Fibroblast of mammary gland (primary cell): Measurements from ENCODE around the gene OTUD7B.

Source experiments
- DNase-seq: peaks from one replicate; pipeline ENCODE4 v3.0.0-alpha.2; 2010; ENCODE audit warnings: low read depth
- H3K4me3 ChIP-seq: 2 replicates; pipeline ENCODE4 v1.5.1; 2011; ENCODE audit warnings: low read depth, mild to moderate bottlenecking, low read length, moderate library complexity; ENCODE audit not compliant: control insufficient read depth
- TF ChIP-seq, protein P1 (sequence below): conservative IDR thresholded peaks from 2 replicates; pipeline ENCODE4 v1.5.1; 2011; ENCODE audit warnings: low read depth, low read length, inconsistent platforms; ENCODE audit not compliant: control insufficient read depth, insufficient read depth

The OTUD7B gene

DNA sequence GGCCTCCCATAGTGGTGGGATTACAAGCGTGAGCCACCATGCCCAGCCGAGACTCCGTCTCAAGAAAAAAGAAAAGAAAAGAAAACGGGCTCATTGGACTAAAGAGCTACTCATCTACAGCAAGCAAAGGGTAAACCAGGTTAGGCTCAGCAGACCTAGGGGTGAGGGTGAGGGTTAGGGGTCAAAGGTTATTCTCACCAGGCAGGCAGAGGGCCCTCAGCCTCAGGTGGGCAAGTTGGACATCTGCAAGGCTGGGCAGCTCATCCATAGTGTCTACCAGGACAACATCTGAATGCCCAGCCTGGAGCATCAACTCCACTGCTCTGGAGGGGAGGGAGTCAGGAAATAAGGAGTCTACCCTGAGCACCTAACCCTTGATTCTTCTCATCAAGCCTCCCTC, 77.3 kb downstream of the OTUD7B start:
- TF ChIP-seq, protein P1, sequence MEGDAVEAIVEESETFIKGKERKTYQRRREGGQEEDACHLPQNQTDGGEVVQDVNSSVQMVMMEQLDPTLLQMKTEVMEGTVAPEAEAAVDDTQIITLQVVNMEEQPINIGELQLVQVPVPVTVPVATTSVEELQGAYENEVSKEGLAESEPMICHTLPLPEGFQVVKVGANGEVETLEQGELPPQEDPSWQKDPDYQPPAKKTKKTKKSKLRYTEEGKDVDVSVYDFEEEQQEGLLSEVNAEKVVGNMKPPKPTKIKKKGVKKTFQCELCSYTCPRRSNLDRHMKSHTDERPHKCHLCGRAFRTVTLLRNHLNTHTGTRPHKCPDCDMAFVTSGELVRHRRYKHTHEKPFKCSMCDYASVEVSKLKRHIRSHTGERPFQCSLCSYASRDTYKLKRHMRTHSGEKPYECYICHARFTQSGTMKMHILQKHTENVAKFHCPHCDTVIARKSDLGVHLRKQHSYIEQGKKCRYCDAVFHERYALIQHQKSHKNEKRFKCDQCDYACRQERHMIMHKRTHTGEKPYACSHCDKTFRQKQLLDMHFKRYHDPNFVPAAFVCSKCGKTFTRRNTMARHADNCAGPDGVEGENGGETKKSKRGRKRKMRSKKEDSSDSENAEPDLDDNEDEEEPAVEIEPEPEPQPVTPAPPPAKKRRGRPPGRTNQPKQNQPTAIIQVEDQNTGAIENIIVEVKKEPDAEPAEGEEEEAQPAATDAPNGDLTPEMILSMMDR: no peak
- H3K4me3 ChIP-seq: no peak overlapping the region
- no peak for DNase-seq

DNA sequence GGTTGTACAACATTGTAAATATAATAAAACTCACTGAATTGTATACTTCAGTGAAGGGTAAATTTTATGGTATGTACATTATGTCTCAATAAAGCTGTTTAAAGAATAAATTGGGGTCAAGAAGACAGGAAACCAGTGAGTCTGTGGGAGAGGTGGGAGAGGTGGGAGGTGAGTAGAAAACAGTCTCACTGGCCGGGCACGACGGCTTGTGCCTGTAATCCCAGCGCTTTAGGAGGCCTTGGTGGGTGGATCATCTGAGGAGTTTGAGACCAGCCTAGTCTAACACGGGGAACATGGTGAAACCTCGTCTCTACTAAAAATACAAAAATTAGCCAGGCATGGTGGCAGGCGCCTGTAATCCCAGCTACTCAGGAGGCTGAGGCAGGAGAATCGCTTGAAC, 78.1 kb downstream of the OTUD7B start:
- DNase-seq: no peak
- TF ChIP-seq, protein P1: no peak
- no peak overlapping the region for H3K4me3 ChIP-seq

DNA sequence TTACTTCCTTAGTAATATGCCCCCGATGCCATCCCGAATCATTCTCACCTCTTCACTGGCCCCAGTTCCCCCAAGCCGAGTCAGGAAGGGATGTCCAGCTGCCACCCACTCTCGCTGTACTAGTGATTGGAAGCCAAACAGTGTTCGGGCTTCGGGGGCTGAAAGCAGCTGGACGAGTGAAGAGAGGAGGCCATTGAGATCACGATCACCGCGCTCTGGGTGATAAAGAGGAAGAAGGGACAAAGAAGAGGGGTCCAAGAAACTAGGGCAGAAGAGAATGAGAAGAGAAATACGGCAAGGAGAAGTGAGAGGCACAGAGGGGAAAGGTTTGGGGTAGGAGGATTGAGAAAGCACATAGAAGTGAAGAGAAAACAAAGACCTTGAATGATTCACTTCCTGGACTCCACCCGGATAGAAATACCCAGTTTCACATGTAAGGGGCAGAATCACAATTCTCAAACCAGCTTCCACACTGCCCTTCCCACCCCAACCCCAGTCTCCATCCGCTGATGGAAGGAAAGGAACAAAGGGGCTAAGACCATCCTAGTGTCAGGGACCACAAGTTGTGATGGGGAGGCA, 79.2 kb downstream of the OTUD7B start:
- TF ChIP-seq, protein P1: no peak
- H3K4me3 ChIP-seq: no peak overlapping the region
- DNase-seq: peak; percentile 32

DNA sequence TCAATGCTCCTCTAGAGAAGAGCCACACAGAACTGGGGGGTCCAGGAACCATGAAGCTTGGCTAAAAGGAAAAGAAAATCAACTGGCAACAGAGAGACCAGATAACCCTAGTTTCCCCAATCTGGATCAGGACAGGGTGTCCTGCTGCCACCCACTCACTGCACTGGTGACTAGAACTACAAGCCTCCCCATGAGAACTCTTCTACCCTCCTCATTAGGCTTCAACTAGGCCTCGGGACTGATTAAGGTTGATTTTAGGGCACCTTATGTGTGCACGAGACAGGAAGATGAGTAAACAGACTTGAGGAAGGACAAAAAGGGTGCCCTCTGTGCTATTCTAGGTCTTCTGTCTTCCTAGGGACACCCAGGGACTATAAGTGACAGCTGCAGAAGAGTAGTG, 80.7 kb downstream of the OTUD7B start:
- DNase-seq: no peak
- TF ChIP-seq, protein P1: no peak
- no peak overlapping the region for H3K4me3 ChIP-seq

DNA sequence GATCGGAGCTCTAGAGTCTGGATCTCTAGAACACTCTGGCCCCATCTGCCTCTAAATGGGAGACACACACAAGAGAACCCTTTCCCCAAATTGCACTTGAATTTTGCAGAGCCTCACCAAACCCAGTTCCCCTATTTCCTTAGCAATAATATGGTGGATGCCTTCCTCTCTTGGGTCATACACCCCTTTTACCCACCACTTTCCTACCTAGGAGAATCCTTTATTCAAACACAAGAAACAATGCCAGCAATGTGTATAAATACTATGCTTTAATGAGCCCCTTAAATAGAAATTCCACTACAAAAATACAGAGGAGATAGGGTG, 82.2 kb downstream of the OTUD7B start:
- DNase-seq: no peak
- TF ChIP-seq, protein P1: no peak
- H3K4me3 ChIP-seq: peak overlapping the region; percentile 96

DNA sequence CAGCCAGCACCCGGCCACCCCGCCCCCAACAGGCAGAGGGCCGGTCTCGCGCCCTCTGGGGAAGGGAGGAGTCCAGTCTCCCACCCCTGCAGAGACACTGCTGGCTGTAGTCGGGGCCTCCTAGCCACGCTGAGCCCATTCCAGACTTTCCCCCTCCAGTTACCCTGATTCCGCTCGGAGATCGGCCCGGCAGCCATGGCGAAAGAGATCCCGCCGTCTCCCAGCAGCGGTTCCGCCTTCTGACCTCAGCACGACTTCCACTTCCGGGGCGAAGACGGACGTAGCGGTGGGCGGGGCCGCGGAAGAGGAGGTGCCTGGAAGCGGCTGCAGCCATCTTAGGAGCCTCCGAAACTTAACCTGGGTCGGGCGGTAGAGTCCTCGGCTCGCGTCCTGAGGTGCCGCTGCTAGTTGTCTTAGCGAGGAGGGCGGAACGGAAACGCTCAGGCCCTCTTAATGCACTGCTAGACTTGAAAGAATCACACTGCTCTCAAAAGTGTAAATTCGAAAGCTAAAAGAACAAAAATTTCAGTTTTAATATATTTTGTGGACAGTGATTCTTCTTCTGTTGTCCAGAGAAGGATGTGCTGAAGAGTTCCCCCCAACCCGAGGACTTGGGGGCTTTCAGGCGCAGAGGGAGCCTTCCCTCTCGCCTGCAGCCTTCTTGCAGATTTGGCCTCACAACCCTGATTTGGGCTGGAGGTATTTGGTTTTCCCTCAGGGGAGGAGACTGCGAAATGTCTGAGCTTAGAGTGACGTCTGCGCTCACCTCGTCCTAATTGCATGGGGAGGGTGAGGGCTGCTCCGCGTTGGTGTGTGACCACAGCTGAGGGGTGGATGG, 82.7 kb downstream of the OTUD7B start, which contains the start of gene SF3B4:
Gene SF3B4 (minus strand): TSS at position 241 of the 838 bp plus-strand sequence. CDS start 44 bp downstream, at position 197.
- peak within 1 kb of the TSS; percentile 96 for H3K4me3 ChIP-seq
- TF ChIP-seq, protein P1: no peak
- peak; percentile 87 for DNase-seq
